Left lung (tissue), 10 donors: ENCODE data around the gene VSX1. TPM values are rescaled to one million over a fixed set of nuclear protein-coding genes. Genes with fewer than 3 reads are reported as not detected.

Experiments
- ATAC-seq: fragments of 200-7000 bp; cut with Tn5 transposase; one replicate; pipeline ENCODE4 v1.9.1; 2020; ENCODE audit warnings: moderate library complexity
- DNase-seq, 4 donors: peaks; one replicate each; pipeline ENCODE4 v3.0.0-alpha.2; 2013 to 2020
- H3K27ac ChIP-seq, 2 donors: fragments of 200-600 bp; sonication (generic) in 1 of 2; one replicate each; pipeline versions ENCODE4 v1.5.0 to v1.8.0; 2020 to 2021
- H3K27me3 ChIP-seq, 2 donors: fragments of 200-600 bp; sonication (generic) in 1 of 2; one replicate each; pipeline versions ENCODE4 v1.5.0 to v1.8.0; 2020 to 2021
- H3K36me3 ChIP-seq, 2 donors: fragments of 200-600 bp; sonication (generic) in 1 of 2; one replicate each; pipeline versions ENCODE4 v1.5.0 to v1.8.0; 2020 to 2021
- H3K4me1 ChIP-seq, 2 donors: fragments of 200-600 bp; one replicate each; pipeline ENCODE4 v1.8.0; 2021
- H3K4me3 ChIP-seq, 2 donors: fragments of 200-600 bp; sonication (generic) in 1 of 2; one replicate each; pipeline versions ENCODE4 v1.5.0 to v1.8.0; 2020 to 2021; ENCODE audit warnings: mild to moderate bottlenecking in 1 of 2
- H3K9me3 ChIP-seq, 2 donors: fragments of 200-600 bp; sonication (generic) in 1 of 2; one replicate each; pipeline versions ENCODE4 v1.5.0 to v1.8.0; 2020 to 2021
- CTCF ChIP-seq, 2 donors: fragments of 200-600 bp; sonication (generic) in 1 of 2; IDR thresholded peaks; one replicate each; pipeline versions ENCODE4 v1.5.0 to v1.8.0; 2021; ENCODE audit warnings: antibody characterized with exemption in 2 of 2
- intact Hi-C, 2 donors: fragments of 100-400 bp; cut with DNase I; formaldehyde crosslinking; loops; one replicate each; pipeline versions ENCODE4 v1.11.2 to v1.14.2; 2022
- polyA plus RNA-seq, 6 donors: library from polyadenylated mRNA; unstranded; fragments of 120-200 nt; gene quantifications; one replicate each; pipeline ENCODE4 v1.2.1, GENCODE V29; 2013; ENCODE audit not compliant: insufficient read length in 6 of 6
- total RNA-seq, 2 donors: library from RNA; stranded (reverse); fragmentation: NEBNext Ultra II Directional; extraction: Animal tissue kit (Norgen Biotek cat#: 25700); gene quantifications; one replicate each; pipeline ENCODE4 v1.2.1, GENCODE V29; 2021
- donor health status: DM: no; HTN: yes; CAD: no.
- donor health status: DM: no; HTN: no; CAD: no.

Gene VSX1
- total and polyA plus RNA-seq, 8 donors = 0.10 TPM; not detected in 7

GRCh38 chr20:25127761-25128537 lies 46.0 kb upstream of the VSX1 start:
- ATAC-seq = no peak

GRCh38 chr20:25126204-25127029 lies 44.5 kb upstream of the VSX1 start:
- no peak for DNase-seq
- no peak overlapping the region for H3K4me3 ChIP-seq
- no peak overlapping the region for H3K27ac ChIP-seq
- ATAC-seq = no peak
- H3K27me3 ChIP-seq = peaks cover 0 to 3% of the 10 kb centered on the region in 2 donors
- intact Hi-C loops = no loop called here
- H3K36me3 ChIP-seq = no peaks in the 10 kb centered on the region
- no peak for TF ChIP-seq CTCF (IDR thresholded peaks at IDR 0.05)
- H3K4me1 ChIP-seq = no peaks in the 10 kb centered on the region
- H3K9me3 ChIP-seq = peaks cover 0 to 9% of the 10 kb centered on the region in 2 donors

More at GRCh38 chr20:25127761-25128537, 46.0 kb upstream of the VSX1 start:
- Histone ChIP-seq H3K27me3 (no peaks in the 10 kb centered on the region), H3K4me3 (no peak overlapping the region), H3K4me1 (no peaks in the 10 kb centered on the region), H3K9me3 (peaks cover 0 to 9% of the 10 kb centered on the region in 2 donors), H3K36me3 (no peaks in the 10 kb centered on the region), H3K27ac (no peak overlapping the region)
- no peak for DNase-seq
- intact Hi-C loops = no loop called here
- no peak for TF ChIP-seq CTCF (IDR thresholded peaks at IDR 0.05)

- no peak for DNase-seq
- intact Hi-C loops = no loop called here
- ATAC-seq = no peak
Measured at GRCh38 chr20:25125636-25126035, 43.7 kb upstream of the VSX1 start.

GRCh38 chr20:25120920-25121319 lies 39.0 kb upstream of the VSX1 start:
- TF ChIP-seq CTCF (IDR thresholded peaks at IDR 0.05) = no peak
- Histone ChIP-seq H3K27me3 (peaks cover 3 to 7% of the 10 kb centered on the region in 2 donors), H3K4me1 (no peaks in the 10 kb centered on the region), H3K9me3 (no peaks in the 10 kb centered on the region), H3K4me3 (no peak overlapping the region), H3K36me3 (no peaks in the 10 kb centered on the region), H3K27ac (no peak overlapping the region)
- ATAC-seq = no peak
- no peak for DNase-seq
- intact Hi-C loops = no loop called here

More at GRCh38 chr20:25125636-25126035, 43.7 kb upstream of the VSX1 start:
- no peak overlapping the region for H3K4me3 ChIP-seq
- no peak overlapping the region for H3K27ac ChIP-seq
- TF ChIP-seq CTCF (IDR thresholded peaks at IDR 0.05) = no peak
- no peaks in the 10 kb centered on the region for H3K4me1 ChIP-seq
- H3K36me3 ChIP-seq = no peaks in the 10 kb centered on the region
- H3K9me3 ChIP-seq = peaks cover 0 to 9% of the 10 kb centered on the region in 2 donors
- H3K27me3 ChIP-seq = peaks cover 0 to 3% of the 10 kb centered on the region in 2 donors

GRCh38 chr20:25120457-25120856 lies 38.5 kb upstream of the VSX1 start:
- H3K4me3 ChIP-seq = no peak overlapping the region
- H3K9me3 ChIP-seq = no peaks in the 10 kb centered on the region
- TF ChIP-seq CTCF (IDR thresholded peaks at IDR 0.05) = no peak
- no peak overlapping the region for H3K27ac ChIP-seq
- intact Hi-C loops = no loop called here
- H3K36me3 ChIP-seq = no peaks in the 10 kb centered on the region
- peaks cover 3 to 7% of the 10 kb centered on the region in 2 donors for H3K27me3 ChIP-seq
- ATAC-seq (no peak), DNase-seq (no peak)
- H3K4me1 ChIP-seq = no peaks in the 10 kb centered on the region
